ENCODE measurements around the gene SNX18. TPM values are rescaled to one million over a fixed set of nuclear protein-coding genes. Genes with fewer than 3 reads are reported as not detected.

Gene SNX18
- total and polyA plus RNA-seq, 2 of the 4 experiments (the other 2 are of a cell fraction) = 31.2 to 50.0 TPM

DNA sequence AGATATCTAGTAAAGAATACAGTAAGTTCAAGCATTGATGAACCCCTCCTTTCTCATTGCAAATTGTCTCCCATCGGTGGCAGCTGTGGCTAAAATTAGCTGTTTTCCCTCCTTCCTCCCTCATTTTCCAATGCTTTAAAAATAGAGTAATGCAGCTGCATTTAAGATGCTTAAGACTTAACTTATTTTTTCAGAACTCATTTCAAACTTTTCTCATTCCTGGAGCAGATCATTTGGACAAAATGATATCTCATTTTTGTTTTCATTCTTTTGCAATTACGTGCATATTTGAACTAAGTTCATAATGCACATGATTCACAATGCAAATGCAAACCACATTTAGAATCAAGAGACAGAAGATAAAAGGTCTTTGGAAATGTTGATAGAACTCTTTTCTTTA lies 47.4 kb upstream of the SNX18 start:
- Histone ChIP-seq H4K91ac (ENCODE audit: insufficient read depth, low read depth, low read length) (no peak overlapping the region), H3K9me3 (ENCODE audit: control insufficient read depth, insufficient read depth, low read length) (no peaks in the 10 kb centered on the region), H3K9me1 (ENCODE audit: insufficient read depth, low read length) (0 out of 2 replicates have a peak, but pooled peaks cover 3% of the 10 kb centered on the region), H2BK5ac (ENCODE audit: low read depth, low read length, poor library complexity, severe bottlenecking) (peak overlapping the region; percentile 94), H3K4me2 (ENCODE audit: low read depth, low read length) (peak overlapping the region; percentile 100), H3K4ac (ENCODE audit: low read depth, low read length) (peak overlapping the region; percentile 80; the same call in 1 of the 2 replicates), H2AK9ac (replicated peaks; ENCODE audit: low read depth, low read length, poor library complexity) (no peak overlapping the region), H3K27me3 (ENCODE audit: control insufficient read depth, insufficient read depth, low read length) (no peaks in the 10 kb centered on the region), H4K5ac (ENCODE audit: low read depth, low read length) (peak overlapping the region; percentile 37; the same call in 1 of the 2 replicates), H3K4me1 (ENCODE audit: control insufficient read depth, insufficient read depth, low read length) (peaks cover 4% of the 10 kb centered on the region; the same call in 1 of the 2 replicates), H3K23ac (ENCODE audit: low read depth, low read length) (peak overlapping the region; percentile 80; the same call in 1 of the 2 replicates), H2BK120ac (ENCODE audit: low read depth, low read length) (peak overlapping the region; percentile 98; the same call in 1 of the 2 replicates), H3K36me3 (ENCODE audit: control insufficient read depth, insufficient read depth, low read length) (no peaks in the 10 kb centered on the region), H3K79me1 (ENCODE audit: low read depth in 1 of 2, low read length in 2 of 2) (no peaks in the 10 kb centered on the region), H3K4me3 (ENCODE audit: insufficient read depth, low read depth, low read length) (no peak overlapping the region), H3K18ac (ENCODE audit: low read depth, low read length) (peak overlapping the region; percentile 100; the same call in 1 of the 2 replicates), H3K9ac (ENCODE audit: low read depth, low read length) (no peak overlapping the region), H3K14ac (replicated peaks; ENCODE audit: low read depth, low read length) (peak overlapping the region; percentile 95; the same call in 1 of the 2 replicates), H3K56ac (ENCODE audit: extremely low read depth, insufficient read depth, low read length) (no peak overlapping the region), H3K27ac (ENCODE audit: insufficient read depth, low read length) (peak overlapping the region; percentile 94; the same call in 1 of the 2 replicates), H2BK15ac (ENCODE audit: low read depth, low read length) (no peak overlapping the region), H2AK5ac (ENCODE audit: low read depth, low read length) (no peak overlapping the region), H4K20me1 (ENCODE audit: insufficient read depth, low read length) (no peaks in the 10 kb centered on the region), H4K8ac (ENCODE audit: low read depth in 2 of 2, low read length in 2 of 2) (0 out of 4 replicates have a peak overlapping the region, but pooled peaks of 1 of the 2 experiments have one; percentile 78), H2BK20ac (ENCODE audit: low read depth, low read length) (peak overlapping the region; percentile 83), H2AFZ (replicated peaks; ENCODE audit: low read length, poor library complexity) (no peak overlapping the region)
- ATAC-seq (ENCODE audit: low read depth) (peak; percentile 60), DNase-seq (peak; percentile 79)
- intact Hi-C loops (cut with micrococcal nuclease) (no loop called here), dilution Hi-C loops (cut with HindIII; ENCODE audit: low sequenced_read_pairs, unreplicated experiment) (no loop called here), in situ Hi-C loops (cut with MboI; ENCODE audit: low sequenced_read_pairs) (no loop called here)
- no TSS peak for BruUV-seq (replicated peaks)
- ChIA-PET POLR2A (ENCODE audit: unreplicated experiment) (interaction anchor here (0.6 kb wide), 1 partner anchor 11 kb away, joined by 16 read pairs; no protein-coding TSS in a partner anchor), CTCF (interaction anchor here (0.6 to 0.7 kb wide), 2 partner anchors 57 to 113 kb away, joined by 3 read pairs; no protein-coding TSS in a partner anchor)
- peak; percentile 20; the same call in 1 of the 2 replicates for TF ChIP-seq BHLHE40 (IDR thresholded peaks at IDR 0.05; ENCODE audit: low read depth, low read length)
- TF ChIP-seq NFE2L2 (IDR thresholded peaks at IDR 0.05; ENCODE audit: low read depth, low read length) = no peak
- WGBS, 2 experiments (ENCODE audit: extremely low coverage in 2 of 2, insufficient read length in 1 of 2) = no CpG with 5 or more reads among the region's 2 CpGs
